PC-9 (cell line): ENCODE results near the gene PIAS4.

Source experiments
- CTCF ChIP-seq: fragments of 200-600 bp; sonication (generic); conservative IDR thresholded peaks from 2 replicates; pipeline ENCODE4 v1.6.1; 2017; ENCODE audit warnings: mixed run types, antibody characterized with exemption, mild to moderate bottlenecking, moderate library complexity
- EZH2 ChIP-seq: fragments of 200-600 bp; sonication (generic); IDR thresholded peaks from 2 replicates; pipeline ENCODE4 v1.8.0; 2017; ENCODE audit warnings: antibody characterized with exemption, low read depth

- TF ChIP-seq CTCF (no peak), EZH2 (no peak)
Measured at GRCh38 chr19:4059453-4059871, 51.9 kb downstream of the PIAS4 start.
